Measurements from ENCODE around the gene RSPRY1.

DNA sequence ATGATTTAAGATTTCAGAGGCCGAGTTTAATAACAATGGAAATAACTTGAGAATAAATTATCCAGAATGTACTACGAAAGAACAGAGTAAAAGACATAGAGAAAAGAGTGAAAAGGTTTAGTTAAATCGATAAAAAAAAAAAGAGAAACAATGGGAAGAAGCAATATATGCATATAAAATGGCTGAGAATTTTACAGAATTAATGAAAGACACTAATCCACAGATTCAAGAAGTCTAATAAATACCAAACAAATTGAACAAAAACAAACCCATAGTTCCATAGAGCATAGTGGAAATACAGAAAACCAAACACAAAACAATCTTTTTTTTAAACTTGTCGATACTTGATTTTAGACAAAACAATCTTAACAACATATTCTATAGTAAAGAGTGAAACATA is 2.0 kb upstream of the RSPRY1 start:
- TF ChIP-seq, protein P1, sequence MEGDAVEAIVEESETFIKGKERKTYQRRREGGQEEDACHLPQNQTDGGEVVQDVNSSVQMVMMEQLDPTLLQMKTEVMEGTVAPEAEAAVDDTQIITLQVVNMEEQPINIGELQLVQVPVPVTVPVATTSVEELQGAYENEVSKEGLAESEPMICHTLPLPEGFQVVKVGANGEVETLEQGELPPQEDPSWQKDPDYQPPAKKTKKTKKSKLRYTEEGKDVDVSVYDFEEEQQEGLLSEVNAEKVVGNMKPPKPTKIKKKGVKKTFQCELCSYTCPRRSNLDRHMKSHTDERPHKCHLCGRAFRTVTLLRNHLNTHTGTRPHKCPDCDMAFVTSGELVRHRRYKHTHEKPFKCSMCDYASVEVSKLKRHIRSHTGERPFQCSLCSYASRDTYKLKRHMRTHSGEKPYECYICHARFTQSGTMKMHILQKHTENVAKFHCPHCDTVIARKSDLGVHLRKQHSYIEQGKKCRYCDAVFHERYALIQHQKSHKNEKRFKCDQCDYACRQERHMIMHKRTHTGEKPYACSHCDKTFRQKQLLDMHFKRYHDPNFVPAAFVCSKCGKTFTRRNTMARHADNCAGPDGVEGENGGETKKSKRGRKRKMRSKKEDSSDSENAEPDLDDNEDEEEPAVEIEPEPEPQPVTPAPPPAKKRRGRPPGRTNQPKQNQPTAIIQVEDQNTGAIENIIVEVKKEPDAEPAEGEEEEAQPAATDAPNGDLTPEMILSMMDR (IDR thresholded peaks at IDR 0.05; ENCODE audit: insufficient read depth, low read depth, low read length): no peak
- TF ChIP-seq EZH2 (IDR thresholded peaks at IDR 0.05; ENCODE audit: insufficient read depth, low read length): no peak
